GM23248 (cell line): ENCODE measurements around the gene NOL4L. TPM values are rescaled to one million over a fixed set of nuclear protein-coding genes. Genes with fewer than 3 reads are reported as not detected.

Source experiments
- DNase-seq: peaks from one replicate; pipeline ENCODE4 v3.0.0-alpha.2; 2015
- H2AFZ ChIP-seq: fragments of 200-600 bp; sonication (generic); 2 replicates; pipeline ENCODE4 v1.6.1; 2016; ENCODE audit warnings: antibody characterized with exemption
- H3F3A ChIP-seq: fragments of 200-600 bp; sonication (generic); 2 replicates; pipeline ENCODE4 v1.6.1; 2016; ENCODE audit warnings: mild to moderate bottlenecking, antibody characterized with exemption, mixed run types; ENCODE audit not compliant: insufficient read depth
- H3K27ac ChIP-seq: fragments of 200-600 bp; sonication (generic); 2 replicates; pipeline ENCODE4 v1.5.1; 2016; ENCODE audit warnings: mild to moderate bottlenecking
- H3K27me3 ChIP-seq: fragments of 200-600 bp; sonication (generic); replicated peaks from 2 replicates; pipeline ENCODE4 v1.6.1; 2016; ENCODE audit warnings: mild to moderate bottlenecking; ENCODE audit not compliant: insufficient read depth
- H3K36me3 ChIP-seq: fragments of 200-600 bp; sonication (generic); 2 replicates; pipeline ENCODE4 v1.6.1; 2016; ENCODE audit warnings: low read depth, mild to moderate bottlenecking
- H3K4me1 ChIP-seq: fragments of 200-600 bp; sonication (generic); 2 replicates; pipeline ENCODE4 v1.6.1; 2016; ENCODE audit warnings: mild to moderate bottlenecking; ENCODE audit not compliant: insufficient read depth
- H3K4me2 ChIP-seq: fragments of 200-600 bp; sonication (generic); one replicate; pipeline ENCODE4 v1.6.1; 2016; ENCODE audit warnings: mild to moderate bottlenecking; ENCODE audit not compliant: unreplicated experiment
- H3K4me3 ChIP-seq: fragments of 200-600 bp; sonication (generic); 2 replicates; pipeline ENCODE4 v1.5.1; 2016; ENCODE audit warnings: mild to moderate bottlenecking
- H3K79me2 ChIP-seq: fragments of 200-600 bp; sonication (generic); 2 replicates; pipeline ENCODE4 v1.6.1; 2016; ENCODE audit warnings: mild to moderate bottlenecking; ENCODE audit not compliant: insufficient read depth
- H3K9ac ChIP-seq: fragments of 200-600 bp; sonication (generic); 2 replicates; pipeline ENCODE4 v1.6.1; 2016; ENCODE audit warnings: mild to moderate bottlenecking
- H3K9me2 ChIP-seq: fragments of 200-600 bp; sonication (generic); 2 replicates; pipeline ENCODE4 v1.6.1; 2016; ENCODE audit warnings: mixed run types, mild to moderate bottlenecking, moderate library complexity; ENCODE audit not compliant: insufficient read depth
- H3K9me3 ChIP-seq: fragments of 200-600 bp; sonication (generic); one replicate; pipeline ENCODE4 v1.6.1; 2017; ENCODE audit warnings: low read depth
- H4K20me1 ChIP-seq: fragments of 200-600 bp; sonication (generic); 2 replicates; pipeline ENCODE4 v1.6.0; 2016; ENCODE audit not compliant: insufficient read depth
- EZH2 ChIP-seq: fragments of 200-600 bp; sonication (generic); IDR thresholded peaks from 2 replicates; pipeline ENCODE4 v1.6.1; 2018; ENCODE audit warnings: antibody characterized with exemption, mild to moderate bottlenecking; ENCODE audit not compliant: insufficient read depth, poor library complexity, severe bottlenecking
- EZH2phosphoT487 ChIP-seq: fragments of 200-600 bp; sonication (generic); IDR thresholded peaks from 2 replicates; pipeline ENCODE4 v1.6.1; 2018; ENCODE audit warnings: antibody characterized with exemption, moderate library complexity, mild to moderate bottlenecking, low read depth; ENCODE audit not compliant: insufficient read depth
- WGBS, 2 experiments: methylation state at CpG; one replicate each; pipeline ENCODE4 v1.1.6; 2015 to 2017; ENCODE audit warnings: low lambda C conversion rate in 2 of 2, low coverage in 1 of 2; ENCODE audit errors: missing lambda C conversion rate in 2 of 2; 5-methylcytosine and 5-hydroxymethylcytosine counted together
- in situ Hi-C: fragments of 300-500 bp; cut with MboI; formaldehyde crosslinking; loops from 2 replicates; pipeline ENCODE4 v1.15.0; 2020
- polyA plus RNA-seq: library from polyadenylated mRNA; unstranded; fragments of >200 nt; fragmentation: Nextera tagmentation; extraction: Ambion mirVana; gene quantifications from 2 replicates; pipeline ENCODE4 v1.2.1, GENCODE V29; 2016
- total RNA-seq: library from RNA; depleted of rRNA; stranded (reverse); fragments of >200 nt; shearing (Covaris generic); gene quantifications from 2 replicates; pipeline ENCODE4 v1.2.3, GENCODE V29; 2014

The NOL4L gene
- total and polyA plus RNA-seq, 2 experiments from 2014 or later = 5.2 to 7.9 TPM

DNA sequence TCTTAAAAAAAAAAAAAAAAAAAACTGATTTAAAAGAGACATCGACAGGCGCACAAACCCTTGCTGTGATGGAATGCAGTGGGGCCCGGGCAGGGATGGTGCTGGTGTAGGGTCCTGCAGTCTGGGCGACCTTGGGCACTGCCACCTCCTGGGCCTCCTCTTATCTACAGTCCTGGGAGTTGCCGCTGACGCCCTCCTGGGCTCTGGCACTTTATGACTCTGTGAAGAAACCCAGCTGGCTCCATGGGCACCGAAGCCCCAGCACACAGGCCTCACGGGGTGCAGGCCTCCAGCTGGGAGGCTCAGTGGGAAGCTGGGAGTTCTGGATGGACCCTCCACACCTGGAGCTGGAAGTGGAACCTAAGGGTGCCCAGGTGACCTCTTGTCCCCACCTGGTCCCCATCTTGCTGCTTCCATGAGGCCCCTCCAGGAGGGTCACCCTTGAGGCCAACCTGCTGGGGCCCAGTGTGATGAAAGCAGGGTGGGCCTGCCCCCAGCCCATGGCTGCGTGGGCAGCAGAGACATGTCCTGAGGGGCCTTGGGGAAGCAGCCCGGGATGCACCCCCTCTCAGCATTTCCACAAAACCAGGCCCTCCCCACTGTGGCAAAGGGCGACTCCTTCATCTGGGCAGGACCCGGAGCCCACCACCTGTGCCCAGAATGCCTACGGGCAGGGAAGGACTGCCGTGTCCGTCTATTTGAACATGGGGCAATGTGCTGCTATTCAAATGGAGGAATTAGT, 122.1 kb downstream of the NOL4L start:
- Histone ChIP-seq H4K20me1 (no peaks in the 10 kb centered on the region), H3K9me3 (no peaks in the 10 kb centered on the region), H3K27me3 (no peaks in the 10 kb centered on the region), H3K36me3 (no peaks in the 10 kb centered on the region), H3K79me2 (peaks cover 21% of the 10 kb centered on the region; the same call in 1 of the 2 replicates), H3K4me3 (no peak overlapping the region), H3K9ac (no peak overlapping the region), H3F3A (no peaks in the 10 kb centered on the region), H3K4me2 (no peak overlapping the region), H2AFZ (no peak overlapping the region), H3K4me1 (no peaks in the 10 kb centered on the region), H3K9me2 (no peaks in the 10 kb centered on the region), H3K27ac (no peak overlapping the region)
- WGBS, 2 experiments = 89 to 94% methylated on average over 15 of the region's 15 CpGs
- DNase-seq = no peak
- TF ChIP-seq EZH2 = no peak
- TF ChIP-seq EZH2phosphoT487 = no peak
- in situ Hi-C loops = no loop called here

DNA sequence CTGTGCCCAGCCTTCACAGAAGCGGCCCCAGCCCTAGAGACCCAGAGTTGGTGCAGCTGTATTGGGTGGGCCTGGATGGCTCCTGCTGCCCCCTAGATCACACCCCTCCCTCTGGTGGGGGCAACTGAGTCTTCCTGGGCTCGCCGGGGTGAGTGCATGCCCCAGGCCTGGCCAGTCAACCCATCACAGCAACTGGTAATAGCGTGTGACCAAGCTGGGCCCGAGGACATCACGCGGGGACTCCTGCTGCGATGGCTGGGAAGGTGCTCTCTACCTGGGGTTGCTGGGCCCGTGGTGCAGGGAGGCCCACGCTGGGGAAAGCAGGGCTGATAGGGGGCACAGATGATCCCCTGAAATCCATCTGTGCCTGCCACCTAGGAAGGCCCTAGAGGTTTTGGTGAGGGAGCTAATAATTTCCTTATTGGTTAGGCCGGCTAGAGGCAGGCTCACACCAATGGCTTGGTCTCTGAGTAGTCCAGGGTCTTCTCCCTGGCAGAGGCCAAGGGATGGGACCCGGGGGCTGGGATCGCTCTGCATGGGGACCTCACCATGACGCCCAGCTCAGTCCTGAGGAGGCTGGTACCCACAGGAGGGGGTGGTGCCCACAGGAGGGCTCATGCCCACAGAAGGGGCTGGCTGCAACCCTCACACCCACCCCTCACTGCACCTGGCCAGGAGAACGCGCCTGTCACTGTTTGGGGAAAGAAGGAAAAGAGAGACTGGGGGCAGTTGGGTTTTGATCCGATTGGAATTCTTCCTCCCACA, 123.1 kb downstream of the NOL4L start:
- no peak overlapping the region for H3K27ac ChIP-seq
- in situ Hi-C loops = no loop called here
- peaks cover 12% of the 10 kb centered on the region; the same call in 1 of the 2 replicates for H3K79me2 ChIP-seq
- H3K9ac ChIP-seq = no peak overlapping the region
- H3K4me2 ChIP-seq = no peak overlapping the region
- no peaks in the 10 kb centered on the region for H3K36me3 ChIP-seq
- DNase-seq = no peak
- 90 to 92% methylated on average over 17 of the region's 17 CpGs for WGBS, 2 experiments
- no peaks in the 10 kb centered on the region for H4K20me1 ChIP-seq
- no peaks in the 10 kb centered on the region for H3F3A ChIP-seq
- no peaks in the 10 kb centered on the region for H3K27me3 ChIP-seq
- TF ChIP-seq EZH2phosphoT487 (no peak), EZH2 (no peak)
- no peaks in the 10 kb centered on the region for H3K9me2 ChIP-seq
- peaks cover 4% of the 10 kb centered on the region; the same call in 1 of the 2 replicates for H3K4me1 ChIP-seq
- H3K9me3 ChIP-seq = no peaks in the 10 kb centered on the region
- no peak overlapping the region for H2AFZ ChIP-seq
- H3K4me3 ChIP-seq = no peak overlapping the region

DNA sequence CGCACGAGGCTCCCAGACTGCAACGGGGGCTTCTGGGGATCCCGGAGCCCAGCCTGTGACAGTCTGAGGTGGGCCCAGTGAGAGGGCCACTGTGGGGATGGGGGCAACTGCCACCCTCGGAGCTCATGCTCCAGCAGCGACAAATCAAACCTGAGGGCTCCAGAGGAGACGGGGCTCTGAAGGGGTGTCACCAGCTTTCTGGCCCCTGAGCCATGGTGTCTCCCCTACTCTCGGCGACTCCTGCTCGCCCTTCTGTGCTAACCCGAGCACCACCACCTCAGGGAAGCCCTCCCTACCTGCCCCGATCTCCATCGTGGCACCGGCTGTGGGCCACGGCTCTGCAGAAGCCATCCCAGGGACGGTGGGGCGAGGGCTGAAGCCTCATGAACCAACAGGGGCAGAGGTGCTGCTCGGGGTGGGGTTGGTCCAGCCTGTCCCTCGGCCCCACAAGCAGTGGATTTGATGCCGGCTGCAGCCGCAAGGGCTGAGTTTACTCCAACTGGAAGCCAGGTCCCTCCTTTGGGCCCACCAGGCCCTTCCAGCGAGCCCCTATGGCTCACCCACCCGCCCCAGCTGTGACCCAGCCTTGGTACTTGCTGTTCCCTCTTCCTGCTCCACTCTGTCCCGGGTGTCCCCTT, 124.3 kb downstream of the NOL4L start:
- H3K4me2 ChIP-seq = no peak overlapping the region
- no peak overlapping the region for H3K4me3 ChIP-seq
- peaks cover 4% of the 10 kb centered on the region; the same call in 1 of the 2 replicates for H3K4me1 ChIP-seq
- in situ Hi-C loops = no loop called here
- no peaks in the 10 kb centered on the region for H3K9me2 ChIP-seq
- no peaks in the 10 kb centered on the region for H3K9me3 ChIP-seq
- no peaks in the 10 kb centered on the region for H3K27me3 ChIP-seq
- no peaks in the 10 kb centered on the region for H3K36me3 ChIP-seq
- no peak overlapping the region for H3K27ac ChIP-seq
- no peak overlapping the region for H3K9ac ChIP-seq
- no peak for DNase-seq
- TF ChIP-seq EZH2phosphoT487 = no peak
- TF ChIP-seq EZH2 = no peak
- H4K20me1 ChIP-seq = no peaks in the 10 kb centered on the region
- no peak overlapping the region for H2AFZ ChIP-seq
- WGBS, 2 experiments = 88 to 89% methylated on average over 18 to 24 of the region's 24 CpGs
- H3K79me2 ChIP-seq = peaks cover 8% of the 10 kb centered on the region; the same call in 1 of the 2 replicates
- H3F3A ChIP-seq = no peaks in the 10 kb centered on the region

DNA sequence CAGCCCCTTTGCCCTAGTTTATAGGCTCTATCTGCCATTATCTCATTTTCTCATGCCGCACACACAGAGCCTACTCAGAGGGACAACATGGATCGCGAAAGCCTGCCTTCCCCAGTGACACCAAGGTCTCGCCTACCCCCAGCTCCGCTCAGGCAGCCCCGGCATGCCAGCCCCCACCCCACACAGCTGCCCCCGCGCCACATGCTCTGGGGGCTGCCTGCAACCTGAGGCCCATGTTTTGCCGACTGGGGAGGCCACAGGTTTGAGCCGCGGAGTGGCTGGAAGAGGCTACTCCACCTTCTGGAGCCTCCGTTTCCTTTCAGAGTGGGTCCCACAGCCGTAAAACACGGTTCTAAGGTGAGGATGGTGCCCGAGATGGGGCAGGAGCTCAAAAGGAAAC, 124.9 kb downstream of the NOL4L start:
- WGBS, 2 experiments = 91 to 92% methylated on average over 14 to 15 of the region's 15 CpGs
- in situ Hi-C loops = no loop called here
- Histone ChIP-seq H3K27ac (no peak overlapping the region), H3K9me3 (no peaks in the 10 kb centered on the region), H3K4me3 (no peak overlapping the region), H3K27me3 (no peaks in the 10 kb centered on the region), H3K4me2 (no peak overlapping the region), H3K79me2 (peaks cover 8% of the 10 kb centered on the region; the same call in 1 of the 2 replicates), H3K4me1 (peaks cover 4% of the 10 kb centered on the region; the same call in 1 of the 2 replicates), H3K36me3 (no peaks in the 10 kb centered on the region), H4K20me1 (no peaks in the 10 kb centered on the region), H3K9me2 (no peaks in the 10 kb centered on the region), H2AFZ (no peak overlapping the region), H3K9ac (no peak overlapping the region), H3F3A (no peaks in the 10 kb centered on the region)
- no peak for DNase-seq
- no peak for TF ChIP-seq EZH2phosphoT487
- TF ChIP-seq EZH2 = no peak
